ENCODE data around the gene CST6. TPM values are rescaled to one million over a fixed set of nuclear protein-coding genes. Genes with fewer than 3 reads are reported as not detected.

Gene CST6
- total and polyA plus RNA-seq, 5 experiments from 2014 or later = not detected

GRCh38 chr11:66045177-66045639, 33.4 kb downstream of the CST6 start:
- Mint-ChIP-seq H3K27me3 (peaks cover 0 to 5% (median 0%) of the 10 kb centered on the region in 5 donors), H3K36me3 (no peaks in the 10 kb centered on the region), H3K27ac (peak overlapping the region in 3 of 10 donors; percentile 24 to 63 (median 25)), H3K4me1 (peaks cover 10 to 22% (median 19%) of the 10 kb centered on the region in 4 donors), H3K9me3 (no peaks in the 10 kb centered on the region), H3K4me3 (peak overlapping the region in 2 of 10 donors; percentile 22 to 60)
- DNase-seq (peak; percentile 76 to 90 (median 84)), ATAC-seq (peak; percentile 98)
- POLR2A ChIA-PET = interaction anchor here (0.5 to 2.0 kb wide), 4 partner anchors 19 to 115 kb away, joined by 3 to 5 read pairs (median 4); no protein-coding TSS in a partner anchor

GRCh38 chr11:66046901-66047300, 35.1 kb downstream of the CST6 start:
- no peak overlapping the region for H3K4me3 Mint-ChIP-seq
- ATAC-seq (no peak), DNase-seq (peak in 1 of 10 donors; percentile 40)
- no peaks in the 10 kb centered on the region for H3K9me3 Mint-ChIP-seq
- peak overlapping the region in 1 of 10 donors; percentile 79 for H3K27ac Mint-ChIP-seq
- H3K4me1 Mint-ChIP-seq = peaks cover 12 to 32% (median 28%) of the 10 kb centered on the region in 4 donors
- no peaks in the 10 kb centered on the region for H3K36me3 Mint-ChIP-seq
- POLR2A ChIA-PET = no interaction called here
- H3K27me3 Mint-ChIP-seq = peaks cover 0 to 5% (median 0%) of the 10 kb centered on the region in 5 donors

- H3K4me1 Mint-ChIP-seq = peaks cover 17 to 40% (median 35%) of the 10 kb centered on the region in 4 donors
- POLR2A ChIA-PET = interaction anchor here (0.6 kb wide), 1 partner anchor 1280 kb away, joined by 5 read pairs; no protein-coding TSS in a partner anchor
- DNase-seq = no peak
- H3K27me3 Mint-ChIP-seq = peaks cover 0 to 5% (median 0%) of the 10 kb centered on the region in 5 donors
- H3K36me3 Mint-ChIP-seq = peaks cover 0 to 5% (median 3%) of the 10 kb centered on the region in 3 donors
- ATAC-seq = no peak
- H3K4me3 Mint-ChIP-seq = peak overlapping the region in 3 of 10 donors; percentile 9 to 45 (median 45)
- peak overlapping the region in 2 of 10 donors; percentile 59 to 65 for H3K27ac Mint-ChIP-seq
- H3K9me3 Mint-ChIP-seq = no peaks in the 10 kb centered on the region
These were observed 35.9 kb downstream of the CST6 start for GRCh38 chr11:66047541-66048365.

GRCh38 chr11:66048547-66049323, 36.9 kb downstream of the CST6 start, which contains the start of gene GAL3ST3:
Gene GAL3ST3, minus strand, starts transcription at chr11:66049161. Its CDS starts 3,746 bp downstream, at chr11:66045415.
- peak within 1 kb of the TSS; percentile 19 to 72 (median 45) for H3K4me3 Mint-ChIP-seq
- ATAC-seq = no peak
- POLR2A ChIA-PET = no interaction called here
- peak within 1 kb of the TSS in 4 of 10 donors; percentile 53 to 65 (median 62) for H3K27ac Mint-ChIP-seq
- H3K4me1 Mint-ChIP-seq = peaks cover 22 to 46% (median 42%) of the 10 kb centered on the region in 4 donors
- peak in 1 of 10 donors; percentile 10 for DNase-seq
- peaks cover 0 to 11% (median 3%) of the 10 kb centered on the region in 3 donors for H3K36me3 Mint-ChIP-seq
- H3K9me3 Mint-ChIP-seq = no peaks in the 10 kb centered on the region
- peaks cover 0 to 5% (median 0%) of the 10 kb centered on the region in 5 donors for H3K27me3 Mint-ChIP-seq

- no peak for ATAC-seq
- no peaks in the 10 kb centered on the region for H3K9me3 Mint-ChIP-seq
- peaks cover 0 to 5% (median 0%) of the 10 kb centered on the region in 5 donors for H3K27me3 Mint-ChIP-seq
- H3K36me3 Mint-ChIP-seq = peaks cover under 1 to 26% (median 3%) of the 10 kb centered on the region in 3 donors
- POLR2A ChIA-PET = interaction anchor here (1.4 to 2.5 kb wide), 3 partner anchors 10 to 217 kb away, joined by 4 to 11 read pairs (median 8); no protein-coding TSS in a partner anchor
- H3K4me3 Mint-ChIP-seq = peak overlapping the region; percentile 93 to 100 (median 99)
- H3K4me1 Mint-ChIP-seq = peaks cover 21 to 44% (median 38%) of the 10 kb centered on the region in 4 donors
- no peak for DNase-seq
- peak overlapping the region in 9 of 10 donors; percentile 51 to 98 (median 94) for H3K27ac Mint-ChIP-seq
These were observed 38.9 kb downstream of the CST6 start for GRCh38 chr11:66050581-66051231.

- Mint-ChIP-seq H3K4me1 (peaks cover 19 to 44% (median 37%) of the 10 kb centered on the region in 4 donors), H3K27me3 (peaks cover 0 to 5% (median 0%) of the 10 kb centered on the region in 5 donors), H3K27ac (peak overlapping the region; percentile 51 to 98 (median 94)), H3K9me3 (no peaks in the 10 kb centered on the region), H3K36me3 (peaks cover 3 to 32% (median 3%) of the 10 kb centered on the region in 3 donors), H3K4me3 (peak overlapping the region; percentile 93 to 100 (median 99))
- ATAC-seq = no peak
- POLR2A ChIA-PET = interaction anchor here (1.4 to 2.9 kb wide), 5 partner anchors 10 to 216 kb away, joined by 4 to 26 read pairs (median 9); partner anchors contain the start of genes BANF1, EIF1AD and PACS1
- no peak for DNase-seq
These were observed 39.6 kb downstream of the CST6 start for GRCh38 chr11:66051371-66051765.

- ATAC-seq (peak; percentile 95 to 97), DNase-seq (peak; percentile 88 to 97 (median 94))
- Mint-ChIP-seq H3K36me3 (peaks cover 3 to 39% (median 3%) of the 10 kb centered on the region in 3 donors), H3K4me1 (peaks cover 19 to 44% (median 37%) of the 10 kb centered on the region in 4 donors), H3K27me3 (peaks cover 0 to 5% (median 0%) of the 10 kb centered on the region in 5 donors), H3K4me3 (peak within 1 kb of the TSS; percentile 98 to 100 (median 99)), H3K9me3 (no peaks in the 10 kb centered on the region), H3K27ac (peak within 1 kb of the TSS; percentile 95 to 99 (median 98))
- POLR2A ChIA-PET = interaction anchor here (0.7 to 2.9 kb wide), 19 partner anchors 9 to 476 kb away, joined by 3 to 26 read pairs (median 4); partner anchors contain the start of genes BANF1, CST6, EHBP1L1 and EIF1AD
These were observed 40.2 kb downstream of the CST6 start, which contains the start of gene SF3B2 for GRCh38 chr11:66051766-66052663. Gene SF3B2, plus strand, starts transcription at chr11:66052364. Its CDS starts 21 bp downstream, at chr11:66052385.

- Mint-ChIP-seq H3K4me3 (peak overlapping the region; percentile 98 to 100 (median 99)), H3K27ac (peak overlapping the region; percentile 95 to 99 (median 98)), H3K36me3 (peaks cover 3 to 45% (median 6%) of the 10 kb centered on the region in 3 donors), H3K4me1 (peaks cover 19 to 44% (median 37%) of the 10 kb centered on the region in 4 donors), H3K9me3 (no peaks in the 10 kb centered on the region), H3K27me3 (peaks cover 0 to 5% (median 0%) of the 10 kb centered on the region in 5 donors)
- POLR2A ChIA-PET = interaction anchor here (0.7 to 2.9 kb wide), 17 partner anchors 8 to 476 kb away, joined by 3 to 26 read pairs (median 4); partner anchors contain the start of genes BANF1, CST6, EHBP1L1 and EIF1AD
- ATAC-seq (peak in 1 of 2 donors; percentile 0), DNase-seq (no peak)
These were observed 40.8 kb downstream of the CST6 start for GRCh38 chr11:66052664-66052982.

- Mint-ChIP-seq H3K4me1 (peaks cover 21 to 44% (median 33%) of the 10 kb centered on the region in 4 donors), H3K36me3 (peaks cover 4 to 68% (median 16%) of the 10 kb centered on the region in 3 donors), H3K27ac (peak overlapping the region in 5 of 10 donors; percentile 8 to 62 (median 37)), H3K4me3 (peak overlapping the region in 3 of 10 donors; percentile 7 to 48 (median 10)), H3K27me3 (no peaks in the 10 kb centered on the region), H3K9me3 (no peaks in the 10 kb centered on the region)
- no peak for ATAC-seq
- no peak for DNase-seq
- POLR2A ChIA-PET = interaction anchor here (0.6 kb wide), 1 partner anchor 486 kb away, joined by 4 read pairs; no protein-coding TSS in a partner anchor
These were observed 43.2 kb downstream of the CST6 start for GRCh38 chr11:66055021-66055420.

GRCh38 chr11:66056501-66056900, 44.7 kb downstream of the CST6 start:
- DNase-seq (no peak), ATAC-seq (no peak)
- Mint-ChIP-seq H3K27ac (peak overlapping the region in 1 of 10 donors; percentile 51), H3K4me3 (no peak overlapping the region), H3K4me1 (peaks cover 21 to 47% (median 29%) of the 10 kb centered on the region in 4 donors), H3K36me3 (peaks cover 14 to 82% (median 21%) of the 10 kb centered on the region in 3 donors), H3K27me3 (no peaks in the 10 kb centered on the region), H3K9me3 (no peaks in the 10 kb centered on the region)
- POLR2A ChIA-PET = interaction anchor here (0.7 to 2.1 kb wide), 2 partner anchors 12 to 27 kb away, joined by 6 to 10 read pairs; no protein-coding TSS in a partner anchor
